ENCODE measurements around the gene PPP1CB.

GRCh38 chr2:28802975-28803429 is 51.4 kb downstream of the PPP1CB start:
- TF ChIP-seq GATA2 (IDR thresholded peaks at IDR 0.05; ENCODE audit: low read depth, low read length) = no peak
- TF ChIP-seq GATA3 (IDR thresholded peaks at IDR 0.05; ENCODE audit: low read depth, low read length) = no peak
